Stimulated activated CD4-positive, alpha-beta T cell treated with anti-CD3 and anti-CD28 coated beads, TNF-alpha, amount 100 ng/mL, for 24 hours (primary cell): ENCODE measurements around the gene TTC34.
"Not testable (repeated sequence)": the region's sequence is repeated elsewhere in the genome, so short reads cannot be mapped to it uniquely, and the experiment has no call there.

Experiments used
- DNase-seq, 3 experiments: peaks; one replicate each; pipeline ENCODE4 v3.0.0-alpha.2; 2020; ENCODE audit warnings: low read depth in 3 of 3

The TTC34 gene

GRCh38 chr1:2683321-2683741, 118.2 kb downstream of the TTC34 start:
- DNase-seq = not testable (repeated sequence)

- not testable (repeated sequence) for DNase-seq
Measured at GRCh38 chr1:2682879-2683278, 118.6 kb downstream of the TTC34 start.

DNA sequence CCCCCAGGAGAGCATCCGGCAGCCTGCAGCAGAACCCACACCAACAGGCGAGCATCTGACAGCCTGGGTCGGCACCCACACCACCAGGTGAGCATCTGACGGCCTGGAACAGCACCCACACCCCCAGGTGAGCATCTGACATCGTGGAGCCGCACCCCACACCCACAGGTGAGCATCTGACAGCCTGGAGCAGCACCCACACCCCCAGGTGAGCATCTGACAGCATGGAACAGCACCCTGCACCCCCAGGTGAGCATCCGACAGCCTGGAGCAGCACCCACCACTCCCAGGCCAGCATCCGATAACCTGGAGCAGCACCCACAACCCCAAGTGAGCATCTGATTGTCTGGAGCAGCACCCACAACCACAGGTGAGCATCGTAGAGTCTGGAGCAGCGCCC, 124.8 kb downstream of the TTC34 start:
- DNase-seq = not testable (repeated sequence)

DNA sequence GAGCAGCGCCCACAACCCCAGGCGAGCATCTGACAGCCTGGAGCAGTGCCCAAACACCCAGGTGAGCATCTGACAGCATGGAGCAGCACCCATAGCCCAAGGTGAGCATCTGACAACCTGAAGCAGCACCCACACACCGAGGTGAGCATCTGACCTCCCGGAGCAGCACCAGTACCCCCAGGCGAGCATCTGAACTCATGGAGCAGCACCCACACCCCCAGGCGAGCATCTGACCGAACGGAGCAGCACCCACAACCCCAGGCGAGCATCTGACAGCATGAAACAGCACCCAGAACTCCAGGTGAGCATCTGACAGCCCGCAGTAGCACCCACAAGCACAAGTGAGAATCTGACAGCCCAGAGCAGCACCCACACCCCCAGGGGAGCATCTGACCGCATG, 129.8 kb downstream of the TTC34 start:
- not testable (repeated sequence) for DNase-seq

- DNase-seq = not testable (repeated sequence)
Measured at GRCh38 chr1:2659806-2660205, 141.7 kb downstream of the TTC34 start.

DNA sequence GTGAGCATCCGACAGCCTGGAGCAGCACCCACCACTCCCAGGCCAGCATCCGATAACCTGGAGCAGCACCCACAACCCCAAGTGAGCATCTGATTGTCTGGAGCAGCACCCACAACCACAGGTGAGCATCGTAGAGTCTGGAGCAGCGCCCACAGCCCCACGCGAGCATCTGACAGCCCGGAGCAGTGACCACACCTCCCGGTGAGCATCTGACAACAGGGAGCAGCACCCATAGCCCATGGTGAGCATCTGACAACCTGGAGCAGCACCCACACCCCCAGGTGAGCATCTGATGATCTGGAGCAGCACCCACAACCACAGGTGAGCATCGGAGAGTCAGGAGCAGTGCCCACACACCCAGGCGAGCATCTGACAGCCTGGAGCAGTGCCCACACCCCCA, 143.6 kb downstream of the TTC34 start:
- not testable (repeated sequence) for DNase-seq

DNA sequence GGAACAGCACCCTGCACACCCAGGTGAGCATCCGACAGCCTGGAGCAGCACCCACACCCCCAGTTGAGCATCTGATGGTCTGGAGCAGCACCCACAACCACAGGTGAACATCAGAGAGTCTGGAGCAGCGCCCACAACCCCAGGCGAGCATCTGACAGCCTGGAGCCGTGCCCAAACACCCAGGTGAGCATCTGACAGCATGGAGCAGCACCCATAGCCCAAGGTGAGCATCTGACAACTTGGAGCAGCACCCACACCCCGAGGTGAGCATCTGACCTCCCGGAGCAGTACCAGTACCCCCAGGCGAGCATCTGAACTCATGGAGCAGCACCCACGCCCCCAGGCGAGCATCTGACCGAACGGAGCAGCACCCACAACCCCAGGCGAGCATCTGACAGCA, 144.4 kb downstream of the TTC34 start:
- DNase-seq = not testable (repeated sequence)

- DNase-seq = not testable (repeated sequence)
Measured at GRCh38 chr1:2655598-2656434, 145.7 kb downstream of the TTC34 start.

DNA sequence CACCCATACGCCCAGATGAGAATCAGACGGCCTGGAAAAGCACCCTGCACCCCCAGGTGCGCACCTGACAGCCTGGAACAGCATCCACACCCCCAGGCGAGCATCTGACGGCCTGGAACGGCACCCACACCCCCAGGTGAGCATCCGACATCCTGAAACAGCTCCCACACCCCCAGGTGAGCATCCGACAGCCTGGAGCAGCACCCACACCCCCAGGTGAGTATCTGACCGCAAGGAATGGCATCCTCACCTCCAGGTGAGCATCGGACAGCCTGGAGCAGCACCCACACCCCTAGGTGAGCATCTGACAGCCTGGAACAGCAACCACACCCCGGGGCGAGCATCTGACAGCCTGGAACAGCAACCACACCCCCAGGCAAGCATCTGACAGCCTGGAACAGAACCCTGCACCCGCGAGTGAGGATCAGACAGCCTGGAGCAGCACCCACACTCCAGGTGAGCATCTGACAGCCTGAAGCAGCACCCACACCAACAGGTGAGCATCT, 147.0 kb downstream of the TTC34 start:
- not testable (repeated sequence) for DNase-seq

DNA sequence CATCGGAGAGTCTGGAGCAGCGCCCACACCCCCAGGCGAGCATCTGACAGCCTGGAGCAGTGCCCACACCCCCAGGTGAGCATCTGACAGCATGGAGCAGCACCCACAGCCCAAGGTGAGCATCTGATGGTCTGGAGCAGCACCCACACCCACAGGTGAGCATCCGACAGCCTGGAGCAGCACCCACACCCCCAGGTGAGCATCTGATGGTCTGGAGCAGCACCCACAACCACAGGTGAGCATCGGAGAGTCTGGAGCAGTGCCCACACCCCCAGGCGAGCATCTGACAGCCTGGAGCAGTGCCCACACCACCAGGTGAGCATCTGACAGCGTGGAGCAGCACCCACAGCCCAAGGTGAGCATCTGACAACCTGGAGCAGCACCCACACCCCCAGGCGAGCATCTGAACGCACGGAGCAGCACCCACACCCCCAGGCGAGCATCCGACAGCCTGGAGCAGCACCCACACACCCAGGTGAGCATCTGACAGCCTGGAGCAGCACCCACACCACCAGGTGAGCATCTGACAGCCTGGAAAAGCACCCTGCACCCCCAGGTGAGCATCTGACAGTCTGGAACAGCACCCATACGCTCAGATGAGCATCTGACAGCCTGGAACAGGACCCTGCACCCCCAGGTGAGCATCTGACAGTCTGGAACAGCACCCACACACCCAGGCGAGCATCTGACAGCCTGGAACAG, 147.6 kb downstream of the TTC34 start:
- not testable (repeated sequence) for DNase-seq

GRCh38 chr1:2652926-2653571, 148.4 kb downstream of the TTC34 start:
- not testable (repeated sequence) for DNase-seq

DNA sequence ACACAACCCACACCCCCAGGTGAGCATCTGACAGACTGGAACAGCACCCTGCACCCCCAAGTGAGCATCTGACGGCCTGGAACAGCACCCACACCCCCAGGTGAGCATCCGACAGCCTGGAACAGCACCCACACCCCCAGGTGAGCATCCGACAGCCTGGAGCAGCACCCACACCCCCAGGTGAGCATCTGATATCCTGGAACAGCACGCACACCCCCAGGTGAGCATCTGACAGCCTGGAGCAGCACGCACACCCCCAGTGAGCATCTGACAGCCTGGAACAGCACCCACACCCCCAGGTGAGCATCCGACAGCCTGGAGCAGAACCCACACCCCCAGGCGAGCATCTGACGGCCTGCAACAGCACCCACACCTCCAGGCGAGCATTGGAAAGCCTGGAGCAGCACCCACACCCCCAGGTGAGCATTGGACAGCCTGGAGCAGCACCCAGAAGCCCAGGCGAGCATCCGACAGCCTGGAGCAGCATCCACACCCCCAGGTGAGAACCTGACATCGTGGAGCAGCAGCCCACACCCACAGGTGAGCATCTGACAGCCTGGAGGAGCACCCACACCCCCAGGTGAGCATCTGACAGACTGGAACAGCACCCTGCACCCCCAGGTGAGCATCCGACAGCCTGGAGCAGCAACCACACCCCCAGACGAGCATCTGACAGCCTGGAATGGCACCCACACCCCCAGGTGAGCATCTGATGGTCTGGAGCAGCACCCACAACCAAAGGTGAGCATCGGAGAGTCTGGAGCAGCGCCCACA, 149.2 kb downstream of the TTC34 start:
- DNase-seq = not testable (repeated sequence)

GRCh38 chr1:2650967-2651645, 150.4 kb downstream of the TTC34 start:
- DNase-seq = no peak

GRCh38 chr1:2646837-2647236, 154.7 kb downstream of the TTC34 start:
- DNase-seq = no peak

GRCh38 chr1:2645776-2646175, 155.7 kb downstream of the TTC34 start:
- no peak for DNase-seq

- DNase-seq = no peak
Measured at GRCh38 chr1:2645143-2645542, 156.3 kb downstream of the TTC34 start.

GRCh38 chr1:2644591-2645101, 156.8 kb downstream of the TTC34 start:
- DNase-seq = no peak

- DNase-seq = no peak
Measured at GRCh38 chr1:2644171-2644570, 157.3 kb downstream of the TTC34 start.

- DNase-seq = no peak
Measured at GRCh38 chr1:2643414-2644077, 157.9 kb downstream of the TTC34 start.
